ENCODE measurements around the gene RNF14. TPM values are rescaled to one million over a fixed set of nuclear protein-coding genes. Genes with fewer than 3 reads are reported as not detected.
A peak's percentile ranks its signal among the peaks of the same experiment; 100 is the strongest.

The RNF14 gene
- total RNA-seq, 1 donor from 2014 or later: 60.8 TPM

DNA sequence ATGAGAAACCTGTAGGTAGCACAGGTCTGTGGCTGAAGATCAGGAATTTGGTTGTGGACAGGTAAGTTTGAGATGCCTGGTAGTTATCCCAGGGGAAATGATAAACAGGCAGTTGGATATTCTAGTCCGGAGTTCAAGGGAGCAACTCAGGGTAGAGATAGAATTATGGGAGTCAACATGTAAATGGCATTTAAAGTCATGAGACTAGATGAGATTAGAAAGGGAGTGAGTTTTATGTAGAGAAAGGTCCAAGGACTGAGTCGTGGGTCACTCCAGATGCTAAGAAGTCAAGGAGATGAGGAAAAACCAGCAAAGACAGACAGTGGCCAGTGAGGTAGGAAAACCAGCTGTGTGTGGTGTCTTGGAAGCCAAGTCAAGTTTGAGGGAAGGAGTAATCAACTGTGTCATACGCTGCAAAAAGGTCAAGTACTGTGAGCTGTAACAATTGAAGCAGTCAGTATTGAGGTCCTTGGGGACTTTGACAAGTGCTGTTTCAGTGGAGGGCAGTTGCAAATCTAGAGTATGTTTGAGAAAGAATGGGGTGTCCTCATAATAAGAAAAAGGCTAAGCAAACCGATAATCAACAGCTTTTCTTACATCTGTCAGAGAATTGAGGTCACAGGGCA, 25.7 kb downstream of the RNF14 start:
- Mint-ChIP-seq H3K4me1 (ENCODE audit: low read depth, unreplicated experiment) (peaks cover 7% of the 10 kb centered on the region), H3K4me3 (ENCODE audit: unreplicated experiment) (no peak overlapping the region), H3K27ac (ENCODE audit: unreplicated experiment) (no peak overlapping the region), H3K36me3 (ENCODE audit: unreplicated experiment) (peaks cover 5% of the 10 kb centered on the region), H3K9me3 (ENCODE audit: unreplicated experiment) (peaks cover 1% of the 10 kb centered on the region), H3K27me3 (ENCODE audit: unreplicated experiment) (peaks cover 5% of the 10 kb centered on the region)
- TF ChIP-seq CTCF (IDR thresholded peaks at IDR 0.05; ENCODE audit: partially characterized antibody, unreplicated experiment): no peak
- no peak for DNase-seq

DNA sequence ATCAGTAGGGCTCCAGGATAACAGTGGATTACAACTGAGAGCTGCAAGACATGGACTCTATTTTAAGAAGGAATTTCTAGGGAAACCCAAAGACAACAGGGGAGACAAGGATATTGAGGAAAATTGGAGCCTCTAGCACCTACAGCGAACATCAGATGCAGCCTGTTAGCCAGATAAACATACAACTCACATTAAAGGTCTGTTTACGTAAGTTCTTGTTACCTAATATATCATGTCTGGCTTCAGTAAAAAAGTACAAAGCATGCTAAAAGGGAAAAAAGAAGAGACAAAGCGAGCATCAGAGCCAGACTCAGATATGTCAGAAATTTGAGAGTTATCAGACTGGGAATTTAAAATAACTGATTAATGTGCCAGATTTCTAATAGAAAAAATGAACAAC, 26.8 kb downstream of the RNF14 start:
- H3K27me3 Mint-ChIP-seq (ENCODE audit: unreplicated experiment): peaks cover 5% of the 10 kb centered on the region
- H3K27ac Mint-ChIP-seq (ENCODE audit: unreplicated experiment): no peak overlapping the region
- no peak for DNase-seq
- TF ChIP-seq CTCF (IDR thresholded peaks at IDR 0.05; ENCODE audit: partially characterized antibody, unreplicated experiment): no peak
- H3K4me1 Mint-ChIP-seq (ENCODE audit: low read depth, unreplicated experiment): peaks cover 7% of the 10 kb centered on the region
- no peak overlapping the region for H3K4me3 Mint-ChIP-seq (ENCODE audit: unreplicated experiment)
- H3K36me3 Mint-ChIP-seq (ENCODE audit: unreplicated experiment): peaks cover 12% of the 10 kb centered on the region
- H3K9me3 Mint-ChIP-seq (ENCODE audit: unreplicated experiment): peaks cover 5% of the 10 kb centered on the region

DNA sequence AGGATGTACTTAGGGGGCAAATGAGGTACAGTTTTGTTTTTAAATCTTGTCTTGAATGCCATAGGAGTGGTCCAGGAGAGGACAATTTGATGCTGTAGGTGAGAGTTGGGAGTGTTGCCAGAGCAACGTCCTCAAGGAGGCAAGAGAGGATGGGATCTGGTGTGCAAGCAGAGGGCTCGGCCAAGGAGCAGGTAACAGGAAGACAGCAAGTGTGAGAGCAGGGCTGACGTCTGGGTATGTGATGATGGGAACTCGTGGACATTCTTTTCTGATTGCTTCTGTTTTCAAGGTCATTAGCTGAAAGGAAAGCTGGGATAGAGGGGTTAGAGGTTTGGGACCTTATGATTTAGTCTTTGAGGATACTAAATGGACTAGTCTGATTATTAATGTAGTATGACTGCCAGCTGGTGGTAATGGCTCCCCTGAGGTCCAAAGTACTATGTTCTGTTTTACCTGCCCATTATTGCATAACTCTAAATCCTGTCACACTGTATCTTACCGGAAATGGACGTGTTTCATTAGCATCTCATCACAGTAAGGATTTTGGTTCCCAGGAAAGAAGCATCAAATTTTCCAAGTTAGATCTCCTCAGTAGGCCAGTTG, 28.6 kb downstream of the RNF14 start:
- Mint-ChIP-seq H3K27me3 (ENCODE audit: unreplicated experiment) (peaks cover 3% of the 10 kb centered on the region), H3K36me3 (ENCODE audit: unreplicated experiment) (peaks cover 14% of the 10 kb centered on the region), H3K9me3 (ENCODE audit: unreplicated experiment) (peaks cover 5% of the 10 kb centered on the region), H3K4me3 (ENCODE audit: unreplicated experiment) (no peak overlapping the region), H3K27ac (ENCODE audit: unreplicated experiment) (no peak overlapping the region), H3K4me1 (ENCODE audit: low read depth, unreplicated experiment) (peaks cover 9% of the 10 kb centered on the region)
- no peak for DNase-seq
- no peak for TF ChIP-seq CTCF (IDR thresholded peaks at IDR 0.05; ENCODE audit: partially characterized antibody, unreplicated experiment)

DNA sequence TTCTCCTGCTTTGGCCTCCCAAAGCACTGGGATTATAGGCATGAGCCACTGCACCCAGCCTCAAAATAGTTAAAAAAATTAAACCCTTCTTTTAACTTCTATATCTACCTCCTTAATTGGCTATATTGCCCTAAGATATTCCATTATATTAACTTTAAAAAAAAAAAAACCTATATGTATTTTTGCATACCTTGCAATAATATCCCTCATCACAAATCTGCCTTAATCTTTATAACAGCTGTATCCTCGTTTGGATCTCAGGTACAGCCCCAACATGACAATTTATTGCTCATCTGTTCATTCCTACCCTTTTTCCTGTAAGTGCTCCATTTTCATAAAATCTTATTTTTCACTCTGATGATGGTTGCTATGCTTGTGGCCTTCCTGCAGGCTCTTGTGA, 31.3 kb downstream of the RNF14 start:
- peaks cover 2% of the 10 kb centered on the region for H3K4me1 Mint-ChIP-seq (ENCODE audit: low read depth, unreplicated experiment)
- DNase-seq: no peak
- H3K27me3 Mint-ChIP-seq (ENCODE audit: unreplicated experiment): peaks cover 5% of the 10 kb centered on the region
- H3K36me3 Mint-ChIP-seq (ENCODE audit: unreplicated experiment): peaks cover 14% of the 10 kb centered on the region
- no peak for TF ChIP-seq CTCF (IDR thresholded peaks at IDR 0.05; ENCODE audit: partially characterized antibody, unreplicated experiment)
- H3K27ac Mint-ChIP-seq (ENCODE audit: unreplicated experiment): no peak overlapping the region
- H3K4me3 Mint-ChIP-seq (ENCODE audit: unreplicated experiment): no peak overlapping the region
- H3K9me3 Mint-ChIP-seq (ENCODE audit: unreplicated experiment): peaks cover 5% of the 10 kb centered on the region

DNA sequence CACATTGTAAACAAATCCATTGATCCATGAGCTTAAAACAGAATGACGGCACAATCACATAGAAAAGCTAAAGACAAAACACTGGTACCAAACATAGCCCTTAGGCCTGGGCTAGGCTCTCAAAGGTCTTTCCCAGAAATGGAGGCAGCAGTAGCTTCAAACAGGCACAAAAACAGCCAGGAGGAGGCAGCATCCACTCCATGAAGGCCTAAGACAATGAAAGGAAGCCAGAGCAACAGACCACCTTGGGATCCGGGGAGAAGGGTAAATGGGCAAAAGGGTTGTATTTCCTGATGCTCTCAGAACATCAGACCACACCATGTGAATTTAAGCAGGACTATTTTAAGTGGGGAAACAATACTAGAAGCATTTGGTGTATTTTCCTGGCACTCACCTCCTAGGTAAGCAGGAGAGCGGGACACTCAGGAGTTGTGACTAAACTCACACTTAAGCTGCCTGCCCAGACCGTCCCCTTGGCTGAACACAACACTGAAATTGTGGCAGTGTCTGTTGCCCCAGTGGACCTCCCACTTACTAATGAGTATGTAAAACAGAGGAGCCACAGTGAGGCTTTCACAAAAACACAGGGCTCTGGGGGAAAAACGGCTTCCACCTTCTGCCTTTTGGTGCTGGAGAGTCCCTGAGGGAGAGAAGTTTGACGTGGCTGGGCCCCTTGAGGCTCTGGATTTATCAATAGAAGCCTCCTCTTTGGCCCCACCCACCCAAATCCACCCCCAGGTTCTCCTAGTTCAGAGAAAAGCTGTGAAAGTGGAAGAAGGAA, 32.0 kb downstream of the RNF14 start:
- H3K4me3 Mint-ChIP-seq (ENCODE audit: unreplicated experiment): no peak overlapping the region
- peaks cover 10% of the 10 kb centered on the region for H3K36me3 Mint-ChIP-seq (ENCODE audit: unreplicated experiment)
- peak overlapping the region; percentile 48 for H3K27ac Mint-ChIP-seq (ENCODE audit: unreplicated experiment)
- DNase-seq: no peak
- H3K4me1 Mint-ChIP-seq (ENCODE audit: low read depth, unreplicated experiment): peaks cover 2% of the 10 kb centered on the region
- peaks cover 5% of the 10 kb centered on the region for H3K9me3 Mint-ChIP-seq (ENCODE audit: unreplicated experiment)
- TF ChIP-seq CTCF (IDR thresholded peaks at IDR 0.05; ENCODE audit: partially characterized antibody, unreplicated experiment): no peak
- H3K27me3 Mint-ChIP-seq (ENCODE audit: unreplicated experiment): peaks cover 5% of the 10 kb centered on the region
